T follicular helper cell (primary cell): ENCODE results near the gene INPP5B.

Experiments
- DNase-seq: peaks from one replicate; pipeline ENCODE4 v3.0.0-alpha.2; 2020; ENCODE audit warnings: low read depth

INPP5B gene

DNA sequence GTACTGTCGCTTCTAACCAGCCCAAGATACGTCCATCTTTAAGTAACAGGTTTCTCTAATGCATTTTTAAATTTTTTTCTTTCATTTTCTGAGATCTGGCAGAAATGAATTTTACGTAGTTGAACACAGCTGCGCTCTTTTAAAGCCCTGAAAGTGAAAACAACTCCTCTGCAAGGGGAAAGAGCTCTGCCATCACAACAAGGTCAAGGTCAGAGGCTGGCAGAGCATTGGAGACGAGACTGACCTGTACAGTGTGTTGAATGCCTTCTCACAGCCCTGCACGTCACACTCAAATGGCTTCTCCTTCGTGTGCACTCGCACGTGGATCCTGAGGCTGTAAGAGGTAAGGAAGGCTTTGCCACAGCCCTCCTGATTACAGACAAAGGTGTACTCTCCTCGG is 107.2 kb downstream of the INPP5B start:
- no peak for DNase-seq

GRCh38 chr1:37836788-37837187 is 110.1 kb downstream of the INPP5B start:
- no peak for DNase-seq

DNA sequence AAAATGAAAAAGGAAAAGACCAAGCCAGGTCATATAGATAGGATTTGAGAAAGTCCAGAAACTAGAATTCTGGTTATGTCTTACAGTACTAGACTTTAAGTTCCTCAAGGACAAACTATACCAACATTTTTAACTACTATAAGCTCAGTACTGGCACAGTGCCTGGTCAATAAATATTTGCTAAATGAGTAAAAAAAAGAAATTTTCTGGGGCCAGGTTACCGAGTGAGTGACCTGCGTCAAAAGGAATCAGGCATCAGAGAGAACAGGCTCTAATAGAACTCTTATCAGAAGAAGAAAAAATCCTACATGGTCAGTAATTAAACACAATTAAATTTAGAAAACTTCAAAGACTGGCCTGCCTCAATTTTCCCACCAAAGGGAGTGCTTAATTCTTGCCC is 115.0 kb downstream of the INPP5B start:
- DNase-seq = no peak

DNA sequence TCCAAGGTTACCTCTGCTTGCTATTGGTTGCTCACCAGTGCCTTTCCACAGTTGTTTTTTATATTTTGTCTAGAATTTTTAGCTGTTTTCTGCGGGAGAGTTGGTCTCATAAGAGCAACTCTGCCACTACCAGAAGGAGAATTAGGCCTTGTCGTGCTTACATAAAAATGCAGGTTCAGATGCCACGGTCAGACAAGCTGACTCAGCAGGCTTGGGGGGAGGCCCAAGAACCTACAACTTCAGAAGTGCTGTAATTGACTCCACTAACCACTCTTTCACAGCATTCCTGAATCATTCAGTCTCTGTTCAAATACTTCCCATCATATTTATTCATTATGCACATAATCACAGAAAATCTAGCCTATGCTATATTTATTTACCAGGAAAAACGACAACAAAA is 115.7 kb downstream of the INPP5B start:
- DNase-seq = no peak

DNA sequence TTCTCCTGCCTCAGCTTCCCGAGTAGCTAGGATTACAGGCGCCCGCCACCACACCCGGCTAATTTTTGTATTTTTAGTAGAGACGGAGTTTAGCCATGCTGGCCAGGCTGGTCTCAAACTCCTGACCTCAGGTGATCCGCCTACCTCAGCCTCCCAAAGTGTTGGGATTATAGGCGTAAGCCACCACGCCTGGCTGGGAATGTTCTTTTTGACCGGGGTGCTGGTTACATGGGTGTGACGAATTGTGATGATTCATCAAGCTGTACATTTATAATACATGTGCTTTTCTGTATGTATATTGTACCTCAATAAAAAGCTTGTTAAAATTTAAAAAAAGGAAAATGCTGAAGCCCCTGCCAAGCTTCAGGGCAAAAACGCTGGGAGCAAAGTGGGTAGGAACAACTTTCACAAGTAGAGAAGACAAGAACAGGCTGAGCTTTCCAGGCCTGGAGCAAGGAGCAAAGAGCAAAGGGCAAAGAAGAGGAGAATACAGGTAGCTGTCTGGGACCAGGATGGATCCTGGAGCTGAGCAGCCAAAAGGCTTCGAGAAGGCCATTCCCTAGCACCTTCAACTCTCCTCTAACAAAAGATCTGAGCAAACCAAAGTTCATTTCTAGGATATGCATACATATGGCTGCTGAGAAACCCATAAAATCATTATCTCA is 118.3 kb downstream of the INPP5B start:
- no peak for DNase-seq

DNA sequence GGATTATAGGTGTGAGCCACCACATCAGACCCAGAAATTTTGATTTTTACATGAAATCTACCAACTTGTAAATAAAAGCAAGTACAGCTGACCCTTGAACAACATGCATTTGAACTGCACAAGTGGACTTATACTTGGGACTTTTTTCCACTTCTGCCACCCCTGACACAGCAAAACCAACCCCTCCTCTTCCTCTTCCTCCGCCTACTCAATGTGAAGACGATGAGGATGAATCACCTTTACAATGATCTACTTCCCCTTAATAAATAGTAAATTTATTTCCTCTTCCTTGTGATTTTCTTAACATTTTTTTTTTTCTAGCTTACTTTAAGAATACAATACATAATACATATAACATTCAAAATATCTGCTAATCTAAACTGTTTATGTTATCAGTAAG is 121.3 kb downstream of the INPP5B start:
- no peak for DNase-seq

DNA sequence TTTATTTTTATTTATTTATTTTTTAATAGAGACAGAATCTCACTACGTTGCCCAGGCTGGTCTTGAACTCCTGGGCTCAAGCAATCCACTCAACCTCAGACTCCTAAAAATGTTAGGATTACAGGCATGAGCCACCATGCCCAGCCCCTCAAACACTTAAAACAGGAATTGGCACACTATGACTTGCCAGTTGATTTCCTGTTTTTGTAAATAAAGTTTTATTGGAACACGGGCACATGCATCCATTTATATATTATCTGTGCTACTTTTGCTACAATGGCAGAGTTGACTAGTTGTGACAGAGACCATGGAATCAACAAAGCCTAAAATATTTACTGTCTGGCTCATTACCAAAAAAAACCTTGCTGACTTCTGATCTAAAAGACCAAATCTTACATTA is 122.9 kb downstream of the INPP5B start:
- DNase-seq = no peak

GRCh38 chr1:37822906-37823815 is 123.7 kb downstream of the INPP5B start:
- no peak for DNase-seq

DNA sequence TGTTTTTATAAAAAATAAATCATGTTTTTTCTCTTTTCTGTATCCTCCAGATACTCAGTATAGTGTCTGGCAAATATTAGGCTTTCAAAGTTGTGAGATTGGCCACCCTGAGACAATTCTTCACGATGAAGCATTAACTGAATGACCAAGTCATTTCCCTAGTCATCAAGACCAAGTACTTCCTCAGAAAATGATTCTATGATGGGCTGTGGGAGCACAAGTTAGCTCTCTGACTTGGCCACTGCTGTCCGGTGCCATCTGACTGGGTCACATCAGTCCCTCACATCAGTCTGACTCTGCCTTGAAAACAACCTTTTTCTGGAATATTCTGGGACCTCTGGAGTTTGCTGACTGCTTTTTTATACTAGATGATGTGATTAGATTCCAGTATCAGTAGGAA is 125.4 kb downstream of the INPP5B start:
- DNase-seq = no peak

DNA sequence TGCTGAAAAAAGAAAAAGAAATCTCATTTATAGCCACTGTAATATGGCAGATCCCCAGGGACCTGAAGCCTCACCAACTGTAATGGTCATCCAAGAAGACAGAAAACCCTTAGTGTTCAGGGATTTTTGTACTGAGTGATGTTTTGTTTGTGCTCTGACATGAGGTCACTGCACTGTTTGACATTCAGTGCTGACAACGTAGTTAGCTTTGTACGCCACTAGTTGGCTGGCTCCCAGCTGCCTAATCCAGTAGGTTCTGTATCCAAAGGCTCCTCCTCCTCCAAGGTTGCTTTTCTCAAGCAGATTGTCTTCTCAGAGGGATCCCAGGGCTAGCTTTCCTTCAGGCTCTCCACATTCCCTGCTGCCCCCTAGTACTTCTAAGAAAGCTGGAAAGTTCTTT is 129.4 kb downstream of the INPP5B start:
- DNase-seq = no peak

DNA sequence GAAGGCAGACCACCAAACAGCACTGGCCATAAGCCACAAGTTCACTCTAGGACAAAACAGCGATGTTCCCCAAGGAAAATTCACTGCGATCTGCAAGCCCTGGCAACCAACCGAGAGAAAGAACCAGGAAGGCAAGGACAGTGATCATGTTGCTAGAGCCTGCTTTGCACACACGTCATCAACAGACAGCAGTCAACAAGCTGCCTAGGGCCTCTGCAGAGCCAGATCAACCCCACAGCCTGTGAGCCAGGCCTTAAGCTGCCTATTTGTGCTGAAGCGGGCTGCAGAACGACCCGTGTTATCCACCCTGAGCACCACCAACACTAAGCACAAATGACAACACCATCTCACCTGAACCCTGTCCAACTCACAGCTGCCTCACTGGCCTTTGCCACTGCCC is 132.6 kb downstream of the INPP5B start:
- DNase-seq = no peak

- DNase-seq = no peak
Measured at GRCh38 chr1:37813529-37814145, 133.2 kb downstream of the INPP5B start.

- DNase-seq = peak; percentile 48
Measured at GRCh38 chr1:37811027-37811655, 135.7 kb downstream of the INPP5B start.
